KG1 (cell line): ENCODE data around the gene C7orf33.
"Not testable (repeated sequence)": the region's sequence is repeated elsewhere in the genome, so short reads cannot be mapped to it uniquely, and the experiment has no call there.

Experiments
- DNase-seq: peaks from one replicate; lab custom pipeline; 2025; lab: John Stamatoyannopoulos, UW

The C7orf33 gene

DNA sequence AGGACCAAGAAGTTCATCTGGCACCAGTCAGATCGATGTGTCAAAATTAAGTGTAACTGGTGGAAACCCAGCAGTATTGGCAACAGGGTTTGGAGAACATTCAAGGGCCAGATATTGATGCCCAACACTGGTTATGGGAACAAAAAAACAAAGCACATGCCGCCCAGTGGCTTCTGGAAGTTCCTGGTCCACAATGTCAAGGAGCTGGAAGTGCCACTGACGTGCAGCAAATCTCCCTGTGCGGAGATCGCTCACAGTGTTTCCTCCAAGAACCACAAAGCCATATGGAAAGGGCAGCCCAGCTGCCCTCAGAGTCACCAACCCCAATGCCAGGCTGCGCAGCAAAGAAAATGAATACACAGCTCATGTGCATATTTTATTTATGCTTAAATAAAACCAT, 10.1 kb upstream of the C7orf33 start:
- no peak for DNase-seq

DNA sequence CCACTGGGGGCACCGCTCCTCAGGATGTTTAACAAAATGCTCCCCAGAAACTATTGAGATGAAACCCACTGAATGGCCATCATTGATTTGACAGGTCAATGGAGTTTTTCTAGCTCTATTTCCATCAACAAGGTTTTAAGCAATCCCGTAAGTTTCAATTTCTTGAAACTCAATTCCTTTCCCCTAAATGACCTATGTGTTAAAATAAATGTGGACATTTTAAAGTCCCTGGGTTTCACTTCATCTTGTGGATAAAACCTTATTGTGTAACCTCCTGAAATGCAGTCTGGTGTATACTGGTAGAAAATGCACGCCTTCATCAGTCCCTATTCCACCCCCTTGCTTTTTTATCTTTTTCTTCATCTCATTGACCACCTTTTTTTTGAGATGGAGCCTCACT, 8.9 kb upstream of the C7orf33 start:
- no peak for DNase-seq

DNA sequence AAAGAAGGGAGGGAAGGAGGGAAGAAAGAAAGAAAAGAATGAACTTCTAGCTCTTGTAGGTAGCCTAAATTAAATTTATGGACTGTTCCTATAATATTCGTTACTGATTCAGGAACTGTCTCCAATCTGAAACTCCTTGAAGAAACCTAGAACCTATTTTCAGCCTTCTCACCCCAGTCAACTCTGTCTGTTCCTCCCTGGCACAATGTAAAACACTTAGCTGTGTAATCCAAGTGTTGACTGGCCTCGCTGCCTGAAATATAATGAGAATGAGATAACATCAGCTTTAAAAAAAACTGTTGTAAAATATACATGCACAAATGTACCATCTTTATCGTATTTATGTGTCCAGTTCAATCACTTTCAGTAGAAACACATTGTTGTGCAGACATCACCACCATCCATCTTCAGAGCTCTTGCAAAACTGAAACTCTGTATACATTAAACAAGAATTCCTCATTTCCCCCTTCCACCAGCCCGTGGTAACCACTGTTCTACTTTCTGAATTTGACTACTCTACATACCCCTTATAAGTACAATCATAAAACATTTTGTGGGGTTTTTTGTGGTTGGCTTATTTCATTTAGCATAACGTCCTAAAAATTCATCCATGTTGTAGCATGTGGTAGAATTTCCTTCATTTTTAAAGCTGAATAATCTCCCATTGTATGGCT, 6.3 kb upstream of the C7orf33 start:
- no peak for DNase-seq

DNA sequence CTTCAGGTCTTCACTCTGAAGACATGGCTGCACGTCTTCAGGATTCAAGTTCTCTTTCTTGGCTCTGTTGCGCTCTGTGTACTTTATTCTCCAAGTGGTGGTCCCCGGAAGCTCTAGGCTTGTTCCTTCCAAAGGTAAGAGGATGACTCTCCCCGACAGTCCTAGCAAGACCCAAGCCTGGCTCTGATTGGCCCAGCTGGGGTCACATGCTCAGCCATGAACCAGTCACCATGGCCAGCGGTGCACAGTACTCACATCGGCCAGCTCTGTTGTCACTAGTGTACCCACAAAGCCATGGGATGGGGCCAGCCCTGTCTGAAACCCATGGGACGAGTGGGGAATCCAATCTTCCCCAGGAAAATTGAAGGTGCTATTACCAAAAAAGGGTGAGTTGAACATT, 5.2 kb upstream of the C7orf33 start:
- no peak for DNase-seq

DNA sequence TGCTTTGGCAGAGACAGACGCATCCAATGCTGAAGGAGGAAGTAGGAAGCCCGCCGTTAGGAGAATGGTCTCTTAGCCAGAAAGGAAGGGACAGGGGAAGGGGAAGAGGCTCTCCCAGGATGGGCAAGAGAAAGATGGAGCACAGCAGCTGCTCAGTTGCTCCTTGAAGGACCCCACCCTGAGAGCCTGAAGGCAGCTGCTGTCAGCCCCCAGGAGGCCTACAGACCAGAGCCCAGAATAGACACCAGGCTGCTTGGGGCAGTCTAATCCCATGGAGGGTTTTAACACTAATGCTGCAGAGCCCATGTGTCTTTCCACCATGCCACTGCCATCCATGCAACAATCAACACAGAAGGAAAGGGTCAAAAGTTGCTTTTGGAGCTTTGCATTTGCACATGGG, 3.5 kb upstream of the C7orf33 start:
- no peak for DNase-seq

DNA sequence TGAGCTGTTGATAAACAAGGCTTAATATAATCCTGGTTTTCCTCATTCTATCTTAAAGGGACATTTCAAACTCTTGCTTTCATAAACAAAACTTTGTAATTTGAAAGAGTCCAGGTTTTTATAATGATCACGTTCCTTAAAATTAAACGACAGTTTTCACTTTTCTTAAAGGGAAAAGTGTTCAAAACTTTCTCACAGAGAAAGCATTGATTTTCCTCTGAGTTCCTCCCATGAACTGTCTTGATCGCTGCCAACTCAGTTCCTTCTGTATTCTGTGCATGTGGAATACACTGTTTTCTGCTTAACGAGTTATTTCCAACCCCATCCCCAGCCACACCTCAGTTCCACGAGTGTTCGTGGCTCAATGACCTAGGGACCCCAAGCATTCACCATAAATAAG, 2.4 kb upstream of the C7orf33 start:
- no peak for DNase-seq

DNA sequence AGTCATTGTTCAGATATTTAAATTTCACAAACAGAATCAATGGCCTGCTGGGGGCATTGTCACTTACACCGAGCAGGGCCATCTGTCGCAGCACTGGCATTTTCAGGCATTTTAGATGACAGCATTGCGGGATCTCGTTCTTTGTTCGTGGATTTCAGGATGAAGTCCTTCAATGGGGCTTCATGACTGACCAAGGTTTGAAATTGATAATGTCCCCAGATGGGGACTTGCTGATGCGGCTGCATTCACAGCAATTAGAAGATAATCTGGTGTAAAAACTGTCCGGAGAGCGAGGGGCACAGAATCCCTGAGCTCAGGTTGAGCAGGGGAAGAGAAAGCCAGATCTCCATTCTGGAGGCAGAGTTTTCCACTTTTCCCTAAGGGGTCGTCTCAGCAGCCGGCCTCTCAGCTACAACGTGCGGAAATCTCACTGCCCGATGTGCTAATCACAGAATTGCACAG, 1.9 kb upstream of the C7orf33 start:
- no peak for DNase-seq

DNA sequence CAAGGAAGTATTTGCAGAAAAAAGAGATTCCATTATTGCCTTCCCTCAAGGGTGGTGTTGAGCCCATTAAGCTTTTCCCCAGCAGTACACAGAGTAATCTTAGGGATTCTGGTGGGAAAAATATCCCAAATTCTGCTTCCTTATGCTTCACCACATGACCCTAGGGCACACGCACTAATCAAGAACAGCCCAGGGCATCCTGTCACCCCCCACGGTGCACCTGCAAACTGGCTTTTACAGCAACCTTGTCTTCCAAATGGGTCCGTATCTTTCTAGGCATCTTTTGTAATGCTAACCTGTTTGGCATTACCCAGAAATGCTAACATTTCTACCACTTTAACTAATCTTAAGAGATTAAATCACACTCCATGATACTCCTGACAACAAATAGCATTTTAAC, 926 bp upstream of the C7orf33 start:
- no peak for DNase-seq

DNA sequence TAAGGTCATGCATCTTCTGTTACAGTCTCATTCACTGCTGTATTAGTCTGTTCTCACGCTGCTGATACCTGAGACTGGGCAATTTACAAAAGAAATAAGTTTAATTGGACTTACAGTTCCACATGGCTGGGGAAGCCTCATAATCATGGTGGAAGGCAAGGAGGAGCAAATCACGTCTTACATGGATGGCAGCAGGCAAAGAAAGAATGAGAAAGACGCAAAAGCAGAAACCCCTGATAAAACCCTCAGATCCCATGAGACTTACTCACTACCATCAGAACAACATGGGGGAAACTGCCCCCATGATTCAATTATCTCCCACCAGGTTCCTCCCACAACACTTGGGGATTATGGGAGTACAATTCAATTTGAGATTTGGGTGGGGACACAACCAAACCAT, 5.8 kb downstream of the C7orf33 start:
- DNase-seq, result not testable (repeated sequence)

DNA sequence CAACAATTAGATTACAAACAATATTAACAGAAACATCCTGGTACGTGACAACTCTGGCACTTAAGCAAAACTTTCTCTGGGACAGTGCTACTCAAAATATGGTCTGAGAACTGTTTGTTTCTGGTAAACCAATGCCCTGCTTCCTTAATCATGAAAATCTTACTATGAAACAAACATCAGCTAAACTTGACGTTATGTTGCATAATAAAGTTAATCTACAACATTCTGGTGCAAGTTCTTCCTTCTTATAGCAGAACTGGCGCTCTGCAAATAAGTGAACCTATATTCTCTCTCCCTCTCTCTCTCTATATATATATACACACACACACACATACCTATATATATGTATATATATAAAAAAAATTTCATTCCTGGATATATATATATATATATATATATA, 7.8 kb downstream of the C7orf33 start:
- no peak for DNase-seq

DNA sequence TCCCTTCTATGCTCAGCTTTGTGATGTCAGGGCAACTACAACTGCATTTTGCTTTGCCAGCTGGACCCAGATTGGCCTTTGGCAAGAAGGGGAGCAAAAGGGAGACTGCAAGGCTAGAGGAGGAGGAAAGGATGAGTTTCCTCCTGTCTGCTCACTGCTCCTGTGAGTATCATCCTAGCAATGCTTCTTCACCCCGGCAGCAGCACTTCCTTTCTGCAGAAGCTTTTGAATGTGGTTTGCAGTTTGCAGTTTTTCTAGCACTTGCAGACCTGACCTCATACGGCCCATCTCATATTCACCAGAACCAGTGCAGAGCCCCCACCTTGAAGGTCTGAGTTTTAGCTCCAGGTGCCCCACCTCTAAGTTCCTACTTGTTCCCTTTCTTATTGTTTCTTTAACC, 14.8 kb downstream of the C7orf33 start:
- no peak for DNase-seq

DNA sequence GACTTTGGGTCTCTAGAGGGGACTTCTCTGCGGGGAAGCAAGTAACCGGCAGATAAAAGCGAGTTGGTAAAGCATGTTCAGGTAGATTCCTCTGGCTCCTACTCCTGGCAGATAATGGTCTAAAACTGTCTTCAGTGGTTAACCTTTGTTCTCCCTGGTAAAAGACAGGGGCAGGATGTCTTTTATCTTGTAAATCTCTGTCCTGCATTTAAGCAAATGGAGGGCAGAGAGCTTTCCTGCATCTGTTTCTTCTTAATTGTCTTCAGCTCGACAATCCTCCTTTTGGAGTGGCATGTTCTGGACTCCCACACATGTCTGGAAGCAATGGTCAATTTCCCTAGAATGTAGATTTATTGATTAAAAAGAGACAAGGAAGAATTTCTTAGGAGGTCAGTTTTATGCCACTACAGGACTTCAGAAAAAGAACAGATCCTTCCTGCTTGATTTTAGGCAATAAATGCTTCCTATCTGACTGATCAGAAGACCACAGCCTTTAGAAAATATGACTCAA, 16.6 kb downstream of the C7orf33 start:
- no peak for DNase-seq

DNA sequence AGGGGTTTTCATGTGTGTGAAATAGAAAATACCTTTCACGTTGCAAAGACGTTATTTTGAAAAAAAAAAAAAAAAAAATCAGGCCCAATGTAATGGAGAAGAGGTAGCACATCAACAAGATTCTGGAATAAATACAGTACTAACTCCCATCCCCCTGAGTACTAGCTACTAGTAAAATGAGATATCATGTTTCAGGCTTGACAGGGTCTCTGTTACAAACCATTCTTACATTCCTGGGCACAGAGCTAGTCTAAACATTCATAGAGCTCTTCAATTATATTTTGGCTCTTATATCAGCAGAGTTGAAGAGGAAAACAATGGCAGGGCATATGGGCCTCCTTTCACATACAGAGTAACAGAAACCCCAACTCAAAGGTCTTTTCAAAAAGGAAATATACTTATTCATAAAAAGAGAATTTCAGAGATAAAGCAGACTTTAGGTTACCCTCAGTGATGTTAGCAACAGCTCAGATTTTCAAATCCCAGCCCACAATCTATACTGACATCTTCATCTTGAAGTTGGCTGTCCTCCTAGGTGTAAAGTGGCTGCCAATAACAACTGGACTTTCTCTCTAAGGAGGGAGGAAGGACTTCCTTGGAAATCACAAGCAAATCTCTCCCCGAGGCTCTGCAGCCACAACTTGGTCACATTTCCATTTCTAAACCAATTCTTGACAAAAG, 18.6 kb downstream of the C7orf33 start:
- DNase-seq, result no peak

DNA sequence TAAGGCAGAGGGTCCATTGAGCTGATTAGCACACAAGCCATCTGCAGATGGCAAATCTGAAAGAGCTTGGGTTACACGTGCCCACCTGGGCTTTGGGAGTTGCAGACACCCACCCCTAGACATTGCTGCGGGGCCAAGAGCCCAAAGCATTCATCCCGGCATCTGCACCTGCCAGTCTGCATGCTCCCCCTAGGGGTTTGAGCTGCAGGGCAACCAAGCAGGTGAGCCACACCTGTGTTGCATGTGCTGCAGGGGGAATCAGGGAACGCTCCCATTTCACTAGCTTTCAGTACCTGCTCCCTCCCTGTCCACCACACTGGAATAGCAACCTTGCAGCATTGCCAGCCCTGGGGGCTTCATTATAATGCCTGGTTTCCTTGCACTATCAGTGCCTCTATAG, 21.1 kb downstream of the C7orf33 start:
- no peak for DNase-seq

DNA sequence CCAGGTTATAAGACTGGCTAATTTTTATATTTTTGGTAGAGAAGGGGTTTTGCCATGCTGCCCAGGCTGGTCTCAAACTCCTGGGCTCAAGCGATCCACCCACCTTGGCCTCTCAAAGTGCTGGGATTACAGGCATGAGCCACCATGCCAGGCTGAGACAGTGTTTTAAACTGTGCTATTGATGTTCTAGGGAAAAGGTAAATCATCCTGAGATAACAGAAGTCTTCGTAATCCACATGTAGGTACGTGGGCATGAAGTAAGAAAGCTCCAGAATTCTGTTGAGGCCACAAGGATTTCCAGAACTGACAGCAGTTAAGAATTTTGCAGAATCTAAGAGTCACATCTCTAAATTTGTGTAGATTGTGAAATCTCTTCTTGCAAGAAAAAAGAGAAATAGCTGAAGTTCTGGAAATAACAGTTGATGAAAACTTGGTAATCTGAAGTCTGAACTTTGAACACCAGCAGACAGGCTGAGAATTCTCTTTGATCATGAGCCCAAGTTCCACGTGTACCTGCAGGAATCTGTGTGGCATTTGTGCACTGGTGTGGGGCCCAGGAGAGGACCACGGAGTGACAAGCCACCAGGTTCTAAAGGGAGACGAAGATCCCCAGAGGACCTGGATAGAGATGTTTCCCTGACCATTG, 24.6 kb downstream of the C7orf33 start:
- no peak for DNase-seq

DNA sequence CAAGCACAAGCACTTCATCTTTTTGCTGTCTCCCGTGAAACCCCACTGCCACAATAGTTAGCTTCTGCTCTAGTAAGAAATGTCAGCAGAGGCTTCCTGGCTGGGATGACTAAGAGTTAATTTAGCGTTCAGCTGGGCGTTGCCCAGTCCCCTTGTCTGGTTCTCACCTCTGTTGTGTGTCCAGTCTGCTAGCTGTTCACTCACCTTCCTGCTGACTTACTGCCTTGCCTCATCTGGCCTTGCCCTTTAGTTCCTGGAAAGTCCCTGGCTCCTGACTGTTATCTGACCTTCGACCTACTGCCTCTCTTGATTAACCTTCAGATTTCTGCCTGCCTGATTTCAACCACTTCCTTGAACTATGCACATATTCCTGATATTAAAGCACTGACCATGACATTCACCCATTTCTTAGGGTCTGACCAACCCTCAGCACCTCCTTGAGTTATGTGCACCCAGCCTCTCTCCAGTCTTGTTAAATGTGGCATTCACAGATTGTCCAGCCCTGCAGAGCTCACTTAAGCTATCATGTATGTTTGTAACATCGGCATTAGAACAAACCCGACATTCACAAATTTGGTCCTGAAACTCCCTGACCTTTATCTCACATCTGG, 30.3 kb downstream of the C7orf33 start:
- no peak for DNase-seq

DNA sequence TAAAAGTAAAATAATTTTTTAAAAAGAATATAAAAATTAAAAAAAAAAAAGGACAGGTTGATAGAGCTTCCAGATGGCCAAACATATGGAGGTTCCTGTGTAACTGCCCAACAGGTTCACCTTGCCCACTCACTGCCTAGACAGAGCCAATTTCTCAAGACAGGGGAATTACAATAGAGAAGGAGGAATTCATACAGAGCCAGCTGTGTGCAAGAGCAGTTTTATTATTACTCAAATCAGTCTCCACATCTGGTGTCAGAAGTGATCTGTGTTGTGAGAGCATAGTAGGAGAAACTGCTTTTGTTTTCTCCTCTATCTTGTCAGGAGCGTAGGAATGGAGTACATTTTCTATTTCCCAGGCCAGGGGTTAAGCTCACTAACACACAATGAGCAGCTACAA, 31.0 kb downstream of the C7orf33 start:
- DNase-seq, result no peak

DNA sequence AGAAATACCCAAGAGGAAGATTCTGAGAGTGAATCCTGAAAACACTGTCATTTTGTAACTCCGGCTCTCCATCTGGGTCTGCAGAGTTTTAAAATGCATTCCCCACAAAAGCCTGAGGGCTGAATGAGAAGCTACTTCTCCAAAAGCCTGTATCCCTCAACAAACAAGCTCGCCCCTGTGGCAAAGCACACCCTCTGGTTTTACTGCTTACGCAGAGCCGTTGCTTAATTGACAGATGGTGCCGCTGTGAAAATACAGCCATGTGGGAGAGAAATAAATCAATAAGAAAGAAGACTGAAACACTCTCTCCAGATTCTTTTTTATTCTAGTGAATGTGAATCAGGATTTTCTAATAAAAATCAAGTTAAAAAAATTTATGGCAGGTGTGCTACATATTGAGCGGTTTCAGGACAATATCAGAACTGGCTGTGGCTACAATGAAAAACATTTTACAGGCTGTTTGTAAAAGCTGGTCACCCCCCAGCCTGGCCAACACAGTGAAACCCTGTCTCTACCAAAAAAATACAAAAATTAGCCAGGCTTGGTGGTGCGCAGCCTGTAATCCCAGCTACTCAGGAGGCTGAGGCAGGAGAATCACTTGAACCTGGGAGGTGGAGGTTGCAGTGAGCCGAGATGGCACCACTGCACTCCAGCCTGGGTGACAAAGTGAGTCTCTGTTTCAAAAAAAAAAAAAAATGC, 32.5 kb downstream of the C7orf33 start:
- no peak for DNase-seq

DNA sequence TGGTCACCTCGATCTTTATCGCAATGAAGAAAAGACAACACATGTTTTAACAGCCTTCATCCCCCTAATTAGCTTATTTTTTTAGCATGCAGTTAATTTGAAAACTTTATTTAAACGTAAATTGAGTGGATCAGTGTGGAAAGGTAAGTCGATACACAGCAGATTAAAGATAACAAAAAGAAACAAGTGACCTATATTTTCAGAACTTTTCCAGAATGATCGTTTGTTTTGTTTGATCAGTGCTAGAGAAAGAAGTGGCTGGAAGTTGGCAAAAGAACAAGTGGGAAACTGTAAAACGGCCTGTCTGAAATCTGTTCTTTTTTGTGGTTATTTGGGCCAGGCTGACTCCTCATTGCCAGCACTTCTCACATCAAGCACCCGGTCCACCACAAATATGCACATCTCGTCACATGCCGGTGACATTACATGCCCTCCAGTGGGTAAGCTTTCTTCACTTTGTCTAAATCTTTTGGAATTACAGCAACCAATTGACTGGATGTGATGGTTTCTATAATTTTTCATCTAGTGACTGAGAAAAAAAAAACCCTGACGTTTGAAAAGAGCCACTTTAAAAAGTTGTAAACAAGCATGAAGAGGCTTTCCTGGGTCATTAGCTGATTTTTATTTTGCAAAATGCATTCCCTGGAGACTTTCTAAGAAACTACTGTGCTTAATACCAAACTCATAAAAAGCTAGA, 33.2 kb downstream of the C7orf33 start:
- DNase-seq, result no peak

DNA sequence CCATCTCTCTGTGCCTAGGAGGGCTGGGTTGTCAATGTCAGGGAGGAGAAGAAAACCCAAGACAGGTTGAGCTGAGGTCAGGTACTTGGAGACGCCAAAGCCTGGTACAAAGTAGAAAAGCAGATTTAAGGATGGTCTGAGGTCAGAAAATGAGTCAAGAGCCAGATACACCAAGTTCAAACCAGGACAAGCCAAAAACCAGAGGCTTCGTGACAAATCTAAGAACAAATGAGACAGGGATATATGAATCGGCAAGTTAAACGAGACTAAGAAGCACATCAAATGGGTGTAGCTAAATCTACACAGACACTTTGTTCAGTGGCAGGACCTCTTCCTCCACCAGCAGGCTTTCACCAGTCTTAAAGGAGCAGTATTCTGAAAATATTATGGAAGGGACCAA, 34.2 kb downstream of the C7orf33 start:
- DNase-seq, result no peak

DNA sequence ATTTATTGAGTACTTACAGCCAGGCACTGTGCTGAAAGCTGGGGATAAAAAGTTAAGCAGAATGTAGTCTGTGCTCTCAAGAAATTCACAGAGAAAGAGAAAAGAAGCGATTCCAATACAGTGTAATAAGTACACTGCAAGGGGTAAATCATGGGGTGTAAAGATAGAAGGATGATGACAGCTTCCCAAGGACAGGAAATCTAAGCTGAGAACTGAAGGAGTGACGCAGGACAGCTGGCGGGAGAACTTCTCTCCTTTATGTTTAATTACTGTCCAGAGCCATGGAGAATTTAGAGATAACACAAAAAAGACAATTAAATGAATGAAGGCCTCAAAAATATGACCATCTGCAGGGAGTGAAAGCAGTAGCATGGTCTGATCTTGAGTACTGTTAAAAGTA, 34.8 kb downstream of the C7orf33 start:
- DNase-seq, result no peak

DNA sequence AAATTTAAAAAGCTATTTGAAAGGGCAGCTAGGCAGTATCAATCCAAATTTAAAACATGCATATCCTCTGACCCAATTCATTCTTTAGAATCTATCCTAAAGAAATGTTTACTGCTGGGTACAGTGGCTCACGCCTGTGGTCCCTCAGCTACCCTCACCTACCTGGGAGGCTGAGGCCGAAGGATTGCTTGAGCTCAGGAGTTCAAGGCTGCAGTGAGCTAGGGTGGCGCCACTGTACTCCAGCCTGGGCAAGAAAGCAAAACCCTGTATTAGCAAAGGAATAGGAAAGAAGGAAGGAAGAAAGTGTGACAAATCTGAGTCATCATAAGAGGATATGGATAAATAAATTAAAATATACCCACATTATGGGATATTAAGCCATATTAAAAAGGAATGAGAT, 36.3 kb downstream of the C7orf33 start:
- DNase-seq, result no peak
